NCI-H1436 treated with DMSO at 0.1 percent for 48 hours (cell line): Measurements from ENCODE around the gene NR1H2.
"Not testable (repeated sequence)": the region's sequence is repeated elsewhere in the genome, so short reads cannot be mapped to it uniquely, and the experiment has no call there.

ENCODE experiments used
- DNase-seq: peaks from one replicate; lab custom pipeline; 2025; lab: John Stamatoyannopoulos, UW

Gene NR1H2

GRCh38 chr19:50344661-50345318, 31.5 kb upstream of the NR1H2 start:
- no peak for DNase-seq

GRCh38 chr19:50347089-50347581, 29.1 kb upstream of the NR1H2 start:
- DNase-seq, result not testable (repeated sequence)

GRCh38 chr19:50349277-50350057, 26.8 kb upstream of the NR1H2 start:
- no peak for DNase-seq

DNA sequence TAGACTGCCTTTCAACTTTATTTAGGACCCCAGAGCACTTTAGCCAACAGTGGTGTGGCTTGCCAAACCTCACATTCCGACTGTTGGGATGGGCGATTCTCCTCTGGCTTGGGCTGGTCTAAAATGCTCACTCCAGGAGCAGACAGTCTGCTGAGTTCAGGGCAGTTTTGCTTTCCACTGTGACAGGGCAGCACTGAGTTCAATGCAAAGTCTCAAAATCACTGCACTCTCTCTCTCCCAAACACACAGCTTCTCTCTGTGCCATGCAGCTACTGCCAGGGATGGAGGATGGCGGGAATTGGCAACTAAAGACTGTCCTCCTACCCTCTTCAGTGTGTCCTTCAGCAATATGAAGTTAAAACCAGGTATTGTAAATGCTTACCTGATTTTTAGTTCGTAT, 24.0 kb upstream of the NR1H2 start:
- no peak for DNase-seq

- not testable (repeated sequence) for DNase-seq
Measured at GRCh38 chr19:50353487-50353880, 22.8 kb upstream of the NR1H2 start.

- no peak for DNase-seq
Measured at GRCh38 chr19:50356691-50357177, 19.5 kb upstream of the NR1H2 start.

- no peak for DNase-seq
Measured at GRCh38 chr19:50357178-50358100, 18.8 kb upstream of the NR1H2 start.

DNA sequence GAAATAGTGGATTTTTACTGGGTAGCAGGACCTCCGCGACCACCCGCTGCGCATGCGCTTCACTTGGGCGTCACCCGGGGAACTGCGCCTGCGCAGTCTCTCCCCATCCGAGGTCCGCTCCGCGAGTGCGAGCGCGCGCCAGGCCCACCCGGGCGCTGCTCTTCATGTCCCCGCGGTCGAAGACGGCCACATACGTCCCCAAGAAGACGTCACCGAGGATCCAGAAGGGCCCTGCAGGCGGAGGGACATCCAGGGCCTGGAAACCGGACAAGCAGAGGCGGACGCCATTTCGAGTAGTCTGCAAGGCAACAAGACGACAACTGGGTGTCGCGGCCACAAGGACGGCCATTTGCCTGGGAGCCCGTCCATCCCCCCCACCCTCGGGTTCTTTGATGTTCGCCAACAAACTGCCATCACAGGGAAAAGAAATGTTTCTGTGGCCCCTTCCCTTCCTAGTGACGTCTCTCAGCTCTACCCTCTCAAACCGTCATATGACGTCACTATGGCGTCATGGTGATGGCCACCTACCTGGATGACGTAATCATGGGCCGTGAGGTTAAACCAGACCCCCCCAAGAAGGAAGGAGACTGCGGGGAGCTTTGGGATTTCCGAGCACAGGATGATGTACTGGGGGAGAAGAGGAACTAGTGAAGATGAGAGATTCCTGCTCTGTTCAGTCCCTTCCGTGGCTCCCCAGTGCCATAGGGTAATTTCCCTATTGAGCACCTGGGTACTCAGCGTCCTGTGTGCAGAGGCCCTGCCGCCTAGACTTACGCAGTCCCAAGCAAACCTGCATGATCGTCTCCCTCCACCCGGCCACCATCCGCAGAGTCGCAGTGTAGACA, 17.6 kb upstream of the NR1H2 start:
- DNase-seq, result no peak

DNA sequence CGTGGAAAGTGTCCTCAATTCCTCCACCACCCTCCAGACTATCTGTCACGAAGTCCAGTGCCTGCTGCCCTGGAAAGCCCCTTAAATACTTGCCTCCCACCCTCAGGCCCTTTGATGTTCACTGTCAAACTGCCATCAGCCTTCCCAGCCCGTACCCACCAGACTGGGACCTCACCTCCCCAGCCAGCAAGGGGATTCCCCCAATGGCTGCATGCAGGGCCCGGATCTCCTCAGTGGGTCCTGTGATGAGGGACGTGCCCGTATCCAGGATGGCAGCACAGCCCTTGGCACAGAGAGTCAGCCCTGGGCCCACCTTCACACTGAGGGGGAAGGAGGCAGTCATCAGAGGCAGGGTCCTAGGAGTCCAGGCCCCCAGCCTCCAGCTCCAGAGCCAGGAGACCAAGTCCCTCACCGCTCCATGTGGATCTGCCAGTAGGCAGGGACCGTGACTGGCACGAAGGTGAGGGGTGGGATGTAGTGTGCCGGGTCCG, 16.9 kb upstream of the NR1H2 start:
- DNase-seq, result no peak

DNA sequence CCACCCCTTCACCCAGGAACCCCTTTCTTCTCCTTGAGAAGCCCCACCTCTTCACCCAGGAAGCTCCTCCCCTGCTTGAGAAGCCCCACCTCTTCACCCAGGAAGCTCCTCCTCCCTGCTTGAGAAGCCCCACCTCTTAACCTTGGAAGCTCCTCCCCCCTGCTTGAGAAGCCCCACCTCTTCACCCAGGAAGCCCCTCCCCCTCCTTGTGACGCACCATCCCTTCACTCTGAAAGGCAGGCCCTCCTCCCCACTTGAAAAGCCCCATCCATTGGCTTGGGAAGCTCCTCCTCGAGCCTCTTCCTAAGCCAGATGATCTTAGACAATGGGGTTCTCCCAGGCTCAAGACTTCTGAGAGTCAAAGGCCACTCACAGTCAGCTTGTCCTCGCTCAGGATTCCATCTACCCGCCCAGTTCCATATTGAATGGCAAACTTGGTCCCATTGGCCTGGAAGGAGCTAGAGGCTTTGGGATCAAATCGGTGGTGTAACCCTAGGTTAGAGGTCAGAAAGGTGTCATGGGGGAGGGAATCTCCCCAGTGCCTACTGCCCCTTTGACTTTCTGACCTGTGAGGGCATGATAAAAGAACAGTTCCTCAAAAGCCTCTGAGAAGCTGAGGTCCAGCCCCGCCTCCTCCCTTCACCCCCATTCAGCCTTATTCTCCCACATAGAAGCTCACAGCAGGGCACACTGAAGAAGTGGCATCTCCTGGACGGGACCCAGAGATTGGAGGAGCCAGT, 14.8 kb upstream of the NR1H2 start:
- no peak for DNase-seq

DNA sequence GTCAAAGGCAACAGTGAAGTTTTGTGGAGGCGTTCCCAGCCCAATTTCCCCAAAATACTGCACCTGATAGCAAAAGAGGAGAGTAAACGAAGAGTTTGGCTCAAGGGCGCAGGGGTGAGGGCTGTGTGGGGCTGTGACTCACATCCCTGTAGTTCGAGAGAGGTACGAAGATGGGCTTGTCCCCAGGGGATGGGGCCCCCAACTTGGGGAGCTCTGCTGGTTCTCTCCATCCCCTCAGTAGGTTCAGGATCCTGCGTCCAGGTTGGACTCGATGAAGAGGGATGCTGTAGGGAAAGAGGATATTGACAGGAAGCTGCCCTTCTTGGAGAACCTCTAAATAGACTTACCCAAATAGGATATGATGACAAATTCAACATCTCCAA, 14.2 kb upstream of the NR1H2 start:
- no peak for DNase-seq

DNA sequence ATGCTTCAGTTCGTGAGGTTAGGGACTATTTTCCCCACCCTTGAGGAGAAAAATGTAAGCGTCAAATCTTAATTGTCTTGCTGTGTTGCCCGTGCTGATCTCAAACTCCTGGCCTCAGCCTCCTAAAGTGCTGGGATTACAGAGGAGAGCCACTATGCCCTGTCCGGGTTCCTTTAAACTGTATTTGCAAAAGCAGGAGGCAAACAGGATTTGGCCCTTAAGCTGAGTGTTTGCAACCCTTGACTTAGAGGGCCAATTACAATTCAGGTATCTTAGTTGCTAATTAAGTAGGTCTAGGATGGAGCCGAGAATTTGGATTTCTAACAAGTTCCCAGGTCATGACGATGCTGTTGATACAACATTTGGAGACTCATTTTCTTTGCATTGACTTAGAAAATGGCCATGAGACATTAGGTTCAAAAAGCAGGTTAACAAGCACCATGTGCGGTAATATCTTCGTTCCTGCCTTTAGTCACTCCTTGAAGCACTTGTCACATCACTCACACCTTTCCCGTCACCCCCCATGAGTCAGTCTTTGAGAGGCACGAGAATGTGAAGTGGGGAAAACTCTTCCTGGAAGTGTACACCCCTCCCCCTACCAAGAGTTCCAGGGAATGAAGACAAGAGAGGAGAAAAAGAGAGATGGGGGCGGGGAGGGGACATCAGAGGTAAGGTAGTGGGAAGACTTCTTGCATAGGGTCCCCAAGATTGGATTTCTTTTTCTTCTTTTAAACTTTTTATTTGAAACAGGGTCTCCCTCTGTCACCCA, 13.4 kb upstream of the NR1H2 start:
- DNase-seq, result no peak

- no peak for DNase-seq
Measured at GRCh38 chr19:50365434-50366306, 10.6 kb upstream of the NR1H2 start, which contains the start of gene NAPSA. TSS of gene NAPSA (minus strand) at chr19:50365639. CDS start at chr19:50365621, 18 bp downstream.

DNA sequence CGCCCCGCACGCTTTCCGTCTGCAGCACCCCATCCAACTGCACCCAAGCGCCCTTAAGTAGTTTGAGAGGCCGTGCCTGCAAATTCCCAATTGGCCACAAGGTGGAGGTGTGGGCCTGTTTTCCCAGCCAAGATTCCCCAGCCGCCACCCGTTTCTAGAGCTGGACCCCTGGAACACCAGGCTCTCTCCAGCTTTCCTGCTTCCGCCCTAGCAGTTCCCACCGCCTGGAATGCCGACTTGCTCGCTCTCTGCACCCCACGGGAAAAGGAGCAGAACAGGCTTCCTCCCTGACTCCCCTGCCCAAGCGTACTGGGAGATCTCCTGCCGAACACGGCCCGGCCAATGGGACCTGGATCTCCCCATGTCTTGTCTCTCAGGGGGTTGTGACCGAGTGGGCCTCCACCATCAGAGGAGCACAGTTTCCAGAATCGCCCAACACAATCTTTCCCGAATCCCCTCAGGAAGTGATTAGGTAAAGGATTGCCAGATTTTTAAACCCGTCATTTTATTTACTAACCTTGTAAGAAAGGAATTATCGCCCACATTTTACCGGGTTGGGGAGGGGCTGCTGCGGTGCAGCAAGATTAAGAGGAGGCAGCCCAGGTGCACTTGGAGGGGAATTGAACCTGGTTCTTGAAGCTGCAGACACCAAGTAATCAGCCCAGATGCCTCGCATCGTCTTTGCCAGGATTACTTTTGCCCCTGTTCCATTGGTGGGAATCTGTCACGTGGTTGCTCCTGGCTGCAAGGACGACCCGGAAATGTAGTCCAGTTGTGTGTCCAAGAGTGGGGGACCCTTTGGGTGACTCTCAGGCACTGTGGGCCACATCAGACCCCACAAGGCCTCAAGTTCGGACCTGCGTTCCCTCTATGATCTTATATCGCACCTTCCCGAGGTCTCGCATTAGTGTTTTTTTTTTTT, 7.3 kb upstream of the NR1H2 start:
- no peak for DNase-seq

DNA sequence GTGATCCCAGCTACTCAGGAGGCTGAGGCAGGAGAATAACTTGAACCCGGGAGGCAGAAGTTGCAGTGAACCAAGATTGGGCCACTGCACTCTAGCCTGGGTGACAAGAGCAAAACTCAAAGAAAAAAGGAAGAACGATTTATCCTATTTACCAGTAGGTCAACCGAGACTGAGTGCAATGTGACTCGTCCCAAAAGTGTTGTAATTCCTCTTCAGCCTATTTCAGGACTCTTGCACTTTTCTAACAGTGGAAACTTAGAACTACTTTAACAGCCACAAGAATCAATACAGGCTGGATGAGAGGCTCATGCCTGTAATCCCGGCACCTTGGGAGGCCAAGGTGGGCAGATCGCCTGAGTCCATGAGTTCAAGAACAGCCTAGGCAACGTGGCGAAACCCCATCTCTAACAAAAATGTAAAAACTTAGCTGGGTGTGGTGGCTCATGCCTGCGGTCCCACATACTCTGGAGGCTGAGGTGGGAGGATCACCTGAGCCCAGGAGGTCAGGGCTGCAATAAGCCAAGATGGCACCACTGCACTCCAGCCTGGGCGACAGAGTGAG, 4.3 kb upstream of the NR1H2 start:
- no peak for DNase-seq

DNA sequence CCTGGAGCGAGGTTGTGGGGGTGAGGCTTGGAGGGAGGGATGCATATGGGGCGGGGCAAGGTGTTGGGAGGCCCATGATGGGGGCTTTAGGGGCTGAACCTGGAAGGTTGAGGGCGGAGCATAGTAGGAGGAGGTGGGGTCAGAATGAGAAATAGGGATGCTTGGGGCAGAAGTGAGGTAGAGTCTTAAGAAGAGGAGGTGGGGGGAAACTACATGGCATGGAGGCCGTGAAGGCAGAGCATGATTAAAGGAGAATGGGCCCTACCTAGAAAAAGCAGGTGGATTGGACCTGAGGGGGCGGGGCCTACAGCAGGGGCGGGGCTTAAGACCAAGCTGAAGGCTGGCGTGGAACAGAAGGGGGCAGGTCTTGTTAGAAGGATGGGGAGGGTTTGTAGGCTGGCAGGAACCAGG, 799 bp downstream of the NR1H2 start:
- DNase-seq, result no peak

DNA sequence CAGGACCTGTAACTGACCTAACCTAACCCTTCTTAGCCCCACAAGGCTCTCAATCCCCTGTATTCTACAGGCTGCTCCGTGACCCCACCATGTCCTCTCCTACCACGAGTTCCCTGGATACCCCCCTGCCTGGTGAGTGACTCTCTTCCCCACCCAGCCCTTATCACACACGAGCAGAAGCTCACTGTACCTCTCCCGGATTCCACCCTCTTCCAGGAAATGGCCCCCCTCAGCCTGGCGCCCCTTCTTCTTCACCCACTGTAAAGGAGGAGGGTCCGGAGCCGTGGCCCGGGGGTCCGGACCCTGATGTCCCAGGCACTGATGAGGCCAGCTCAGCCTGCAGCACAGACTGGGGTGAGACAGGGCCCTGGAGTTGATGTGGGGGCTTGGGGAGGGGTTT, 1.3 kb downstream of the NR1H2 start:
- no peak for DNase-seq
